ENCODE data around the gene ADGRE1.

Gene ADGRE1

GRCh38 chr19:6956573-6956972, 69.2 kb downstream of the ADGRE1 start:
- no peaks in the 10 kb centered on the region for H3K27me3 Mint-ChIP-seq
- ATAC-seq (no peak), DNase-seq (no peak)
- no peaks in the 10 kb centered on the region for H3K36me3 Mint-ChIP-seq (ENCODE audit: low read depth)
- H3K27ac Mint-ChIP-seq: no peak overlapping the region
- H3K9me3 Mint-ChIP-seq: no peaks in the 10 kb centered on the region
- no peak overlapping the region for H3K4me3 Mint-ChIP-seq
- peaks cover 4% of the 10 kb centered on the region for H3K4me1 Mint-ChIP-seq

- DNase-seq: no peak
- ATAC-seq: no peak
- H3K27ac Mint-ChIP-seq: no peak overlapping the region
These were observed 71.4 kb downstream of the ADGRE1 start for GRCh38 chr19:6958791-6959190.

GRCh38 chr19:6963244-6963852, 76.0 kb downstream of the ADGRE1 start:
- Mint-ChIP-seq H3K4me3 (no peak overlapping the region), H3K27ac (no peak overlapping the region), H3K36me3 (ENCODE audit: low read depth) (no peaks in the 10 kb centered on the region), H3K27me3 (no peaks in the 10 kb centered on the region), H3K9me3 (no peaks in the 10 kb centered on the region), H3K4me1 (peaks cover 3% of the 10 kb centered on the region)
- ATAC-seq (no peak), DNase-seq (no peak)

More at GRCh38 chr19:6958791-6959190, 71.4 kb downstream of the ADGRE1 start:
- H3K9me3 Mint-ChIP-seq: no peaks in the 10 kb centered on the region
- H3K4me1 Mint-ChIP-seq: peaks cover 3% of the 10 kb centered on the region
- H3K36me3 Mint-ChIP-seq (ENCODE audit: low read depth): no peaks in the 10 kb centered on the region
- H3K4me3 Mint-ChIP-seq: no peak overlapping the region
- no peaks in the 10 kb centered on the region for H3K27me3 Mint-ChIP-seq

- ATAC-seq (no peak), DNase-seq (peak; percentile 50)
- no peaks in the 10 kb centered on the region for H3K27me3 Mint-ChIP-seq
- no peak overlapping the region for H3K4me3 Mint-ChIP-seq
- H3K36me3 Mint-ChIP-seq (ENCODE audit: low read depth): no peaks in the 10 kb centered on the region
- H3K9me3 Mint-ChIP-seq: no peaks in the 10 kb centered on the region
- no peak overlapping the region for H3K27ac Mint-ChIP-seq
- H3K4me1 Mint-ChIP-seq: peaks cover 3% of the 10 kb centered on the region
These were observed 76.6 kb downstream of the ADGRE1 start for GRCh38 chr19:6963937-6964336.

GRCh38 chr19:6967967-6968366, 80.6 kb downstream of the ADGRE1 start:
- Mint-ChIP-seq H3K27me3 (no peaks in the 10 kb centered on the region), H3K4me1 (peaks cover 3% of the 10 kb centered on the region), H3K4me3 (no peak overlapping the region), H3K27ac (no peak overlapping the region), H3K36me3 (ENCODE audit: low read depth) (no peaks in the 10 kb centered on the region), H3K9me3 (no peaks in the 10 kb centered on the region)
- no peak for DNase-seq
- ATAC-seq: no peak

- no peaks in the 10 kb centered on the region for H3K36me3 Mint-ChIP-seq (ENCODE audit: low read depth)
- H3K27ac Mint-ChIP-seq: no peak overlapping the region
- no peak for ATAC-seq
- no peak for DNase-seq
- no peaks in the 10 kb centered on the region for H3K4me1 Mint-ChIP-seq
- H3K9me3 Mint-ChIP-seq: no peaks in the 10 kb centered on the region
- H3K4me3 Mint-ChIP-seq: no peak overlapping the region
- no peaks in the 10 kb centered on the region for H3K27me3 Mint-ChIP-seq
These were observed 82.1 kb downstream of the ADGRE1 start for GRCh38 chr19:6969490-6969889.

GRCh38 chr19:6970021-6970420, 82.6 kb downstream of the ADGRE1 start:
- Mint-ChIP-seq H3K4me1 (no peaks in the 10 kb centered on the region), H3K27me3 (no peaks in the 10 kb centered on the region), H3K4me3 (no peak overlapping the region), H3K9me3 (no peaks in the 10 kb centered on the region), H3K36me3 (ENCODE audit: low read depth) (no peaks in the 10 kb centered on the region), H3K27ac (no peak overlapping the region)
- DNase-seq (no peak), ATAC-seq (no peak)

- ATAC-seq (no peak), DNase-seq (no peak)
- Mint-ChIP-seq H3K4me1 (no peaks in the 10 kb centered on the region), H3K4me3 (no peak overlapping the region), H3K27me3 (no peaks in the 10 kb centered on the region), H3K27ac (no peak overlapping the region), H3K9me3 (no peaks in the 10 kb centered on the region), H3K36me3 (ENCODE audit: low read depth) (no peaks in the 10 kb centered on the region)
These were observed 83.1 kb downstream of the ADGRE1 start for GRCh38 chr19:6970443-6970842.

GRCh38 chr19:6971366-6971765, 84.0 kb downstream of the ADGRE1 start:
- H3K27ac Mint-ChIP-seq: no peak overlapping the region
- ATAC-seq (no peak), DNase-seq (no peak)
- H3K36me3 Mint-ChIP-seq (ENCODE audit: low read depth): no peaks in the 10 kb centered on the region
- H3K4me3 Mint-ChIP-seq: no peak overlapping the region
- H3K27me3 Mint-ChIP-seq: no peaks in the 10 kb centered on the region
- H3K9me3 Mint-ChIP-seq: no peaks in the 10 kb centered on the region
- H3K4me1 Mint-ChIP-seq: no peaks in the 10 kb centered on the region

- DNase-seq (no peak), ATAC-seq (no peak)
- Mint-ChIP-seq H3K4me3 (no peak overlapping the region), H3K36me3 (ENCODE audit: low read depth) (peaks cover 5% of the 10 kb centered on the region), H3K27ac (no peak overlapping the region), H3K9me3 (peaks cover 17% of the 10 kb centered on the region), H3K27me3 (no peaks in the 10 kb centered on the region), H3K4me1 (no peaks in the 10 kb centered on the region)
These were observed 88.8 kb downstream of the ADGRE1 start for GRCh38 chr19:6976197-6976596.

- no peaks in the 10 kb centered on the region for H3K4me1 Mint-ChIP-seq
- ATAC-seq (no peak), DNase-seq (no peak)
- no peak overlapping the region for H3K4me3 Mint-ChIP-seq
- H3K27me3 Mint-ChIP-seq: peaks cover 2% of the 10 kb centered on the region
- H3K36me3 Mint-ChIP-seq (ENCODE audit: low read depth): peaks cover 7% of the 10 kb centered on the region
- no peak overlapping the region for H3K27ac Mint-ChIP-seq
- H3K9me3 Mint-ChIP-seq: peaks cover 31% of the 10 kb centered on the region
These were observed 92.0 kb downstream of the ADGRE1 start for GRCh38 chr19:6979399-6979798.

GRCh38 chr19:6983448-6983847, 96.1 kb downstream of the ADGRE1 start:
- Mint-ChIP-seq H3K4me1 (peaks cover 2% of the 10 kb centered on the region), H3K4me3 (no peak overlapping the region), H3K27me3 (peaks cover 2% of the 10 kb centered on the region), H3K9me3 (peaks cover 29% of the 10 kb centered on the region), H3K36me3 (ENCODE audit: low read depth) (peaks cover 12% of the 10 kb centered on the region), H3K27ac (no peak overlapping the region)
- DNase-seq: no peak
- ATAC-seq: no peak

- Mint-ChIP-seq H3K36me3 (ENCODE audit: low read depth) (peaks cover 12% of the 10 kb centered on the region), H3K4me1 (peaks cover 2% of the 10 kb centered on the region), H3K27me3 (peaks cover 2% of the 10 kb centered on the region), H3K27ac (no peak overlapping the region), H3K4me3 (no peak overlapping the region), H3K9me3 (peaks cover 26% of the 10 kb centered on the region)
- DNase-seq (no peak), ATAC-seq (no peak)
These were observed 100.5 kb downstream of the ADGRE1 start for GRCh38 chr19:6987850-6988249.

- Mint-ChIP-seq H3K9me3 (peaks cover 23% of the 10 kb centered on the region), H3K27me3 (no peaks in the 10 kb centered on the region), H3K36me3 (ENCODE audit: low read depth) (peaks cover 10% of the 10 kb centered on the region), H3K27ac (no peak overlapping the region), H3K4me3 (no peak overlapping the region), H3K4me1 (peaks cover 2% of the 10 kb centered on the region)
- no peak for DNase-seq
- no peak for ATAC-seq
These were observed 100.9 kb downstream of the ADGRE1 start for GRCh38 chr19:6988257-6988656.
